HepG2 (cell line): Measurements from ENCODE around the gene NPPA. TPM values are rescaled to one million over a fixed set of nuclear protein-coding genes. Genes with fewer than 3 reads are reported as not detected.

ENCODE experiments used
- ATAC-seq: fragments of 200-7000 bp; cut with Tn5 transposase; 3 replicates; pipeline ENCODE4 v1.9.1; 2020; ENCODE audit warnings: mild to moderate bottlenecking, moderate library complexity
- BruUV-seq: library from RNA; stranded (reverse); fragments of 400-500 nt; replicated peaks from 2 replicates; lab custom pipeline; 2021; lab: Mats Ljungman, UMichigan
- CTCF ChIA-PET: fragments of 300-600 bp; formaldehyde crosslinking; extraction: SDS; loops from one replicate; lab custom pipeline; 2021; ENCODE audit warnings: low total read pairs, inconsistent platforms, low intra/inter-chr PET ratio; lab: Yijun Ruan, JAX
- POLR2A ChIA-PET: fragments of 350-600 bp; sonication (Branson Sonifier 250); formaldehyde crosslinking; loops from one replicate; lab custom pipeline; 2020; ENCODE audit warnings: antibody characterized with exemption, inconsistent platforms; lab: Yijun Ruan, JAX
- DNase-seq: peaks from one replicate; pipeline ENCODE4 v3.0.0-alpha.2; 2015; ENCODE audit warnings: low spot score
- FAIRE-seq: peaks from 3 replicates; lab custom pipeline; 2011; peaks lifted over from hg19 to GRCh38; lab: Jason Lieb, UNC
- H2AFZ ChIP-seq: one replicate; pipeline ENCODE4 v1.6.1; 2011; ENCODE audit warnings: low read length, inconsistent platforms
- H3K27ac ChIP-seq: fragments of 300-600 bp; 3 replicates; pipeline ENCODE4 v1.8.0; 2011; ENCODE audit warnings: mixed run types, mild to moderate bottlenecking, mixed read lengths, low read length, inconsistent platforms; ENCODE audit not compliant: insufficient read depth; ENCODE audit errors: extremely low read length
- H3K27me3 ChIP-seq, 2 experiments: fragments of 200-600 bp in 1 of 2; 2 replicates in 1 of 2; 3 replicates in 1 of 2; pipeline versions ENCODE4 v1.6.0 to v1.8.0; 2011; ENCODE audit warnings: low read length in 2 of 2, mild to moderate bottlenecking in 2 of 2, moderate library complexity in 2 of 2, inconsistent platforms in 1 of 2; ENCODE audit not compliant: insufficient read depth in 2 of 2, control insufficient read depth in 1 of 2
- H3K36me3 ChIP-seq, 2 experiments: fragments of 200-600 bp in 1 of 2; replicated peaks in 1 of 2; 2 replicates in 1 of 2; 3 replicates in 1 of 2; pipeline versions ENCODE4 v1.5.1 to v1.8.0; 2011; ENCODE audit warnings: low read length in 2 of 2, inconsistent platforms in 1 of 2; ENCODE audit not compliant: insufficient read depth in 2 of 2, control insufficient read depth in 1 of 2
- H3K4me1 ChIP-seq: 2 replicates; pipeline ENCODE4 v1.5.1; 2012; ENCODE audit warnings: low read length, inconsistent platforms; ENCODE audit not compliant: insufficient read depth
- H3K4me2 ChIP-seq: 2 replicates; pipeline ENCODE4 v1.6.0; 2011; ENCODE audit warnings: low read depth, low read length, inconsistent platforms
- H3K4me3 ChIP-seq, 3 experiments: fragments of 200-600 bp in 1 of 3; sonication (generic), shearing (Covaris generic) in 1 of 3; replicated peaks in 1 of 3; 2 replicates each; pipeline ENCODE4 v1.5.1; 2011 to 2016; ENCODE audit warnings: low read length in 3 of 3, inconsistent platforms in 2 of 3, low read depth in 2 of 3, mild to moderate bottlenecking in 2 of 3, control low read depth in 1 of 3, mixed read lengths in 1 of 3; ENCODE audit not compliant: insufficient read depth in 1 of 3
- H3K79me2 ChIP-seq: one replicate; pipeline ENCODE4 v1.6.1; 2011; ENCODE audit warnings: low read length, inconsistent platforms; ENCODE audit not compliant: insufficient read depth
- H3K9ac ChIP-seq: 2 replicates; pipeline ENCODE4 v1.6.0; 2011; ENCODE audit warnings: mild to moderate bottlenecking, low read depth, low read length, inconsistent platforms; ENCODE audit not compliant: insufficient read depth
- H3K9me3 ChIP-seq: 2 replicates; pipeline ENCODE4 v1.5.1; 2012; ENCODE audit warnings: mild to moderate bottlenecking, low read length
- H4K20me1 ChIP-seq: 2 replicates; pipeline ENCODE4 v1.6.0; 2011; ENCODE audit warnings: inconsistent platforms, mild to moderate bottlenecking, low read length, moderate library complexity; ENCODE audit not compliant: insufficient read depth
- SNAI1 ChIP-seq: sonication (generic); formaldehyde crosslinking; IDR thresholded peaks from 2 replicates; pipeline ENCODE4 v1.5.0; 2020; ENCODE audit warnings: mild to moderate bottlenecking, missing genetic modification reagents, borderline replicate concordance
- WGBS: methylation state at CpG from one replicate; pipeline ENCODE4 v1.1.6; 2017; ENCODE audit warnings: low lambda C conversion rate; 5-methylcytosine and 5-hydroxymethylcytosine counted together
- in situ Hi-C: cut with HindIII; loops from 2 replicates; pipeline ENCODE4 v1.10.0; 2017; ENCODE audit warnings: low pct_unique_long_range_greater_than_20kb; ENCODE audit not compliant: extremely low pct_ligation_motif_present
- intact Hi-C: fragments of 100-400 bp; cut with micrococcal nuclease; formaldehyde crosslinking; loops from one replicate; pipeline ENCODE4 v1.10.0; 2022; ENCODE audit not compliant: unreplicated experiment
- polyA plus RNA-seq, 8 experiments: library from polyadenylated mRNA; depleted of rRNA in 3 of 8; stranded (reverse) in 7 of 8; unstranded in 1 of 8; fragments of >200 nt; fragmentation: Illumina TruSeq in 4 of 8; extraction: Trizol in 4 of 8; gene quantifications; 2 replicates each; pipeline versions ENCODE4 v1.2.1 to v1.2.3, GENCODE V29; 2011 to 2016; ENCODE audit warnings: low read depth in 4 of 8, missing spikeins in 1 of 8, mixed read lengths in 1 of 8; ENCODE audit not compliant: insufficient read depth in 1 of 8
- total RNA-seq, 5 experiments: library from RNA; depleted of rRNA; stranded (reverse); fragments of >200 nt; fragmentation: Illumina TruSeq; extraction: Trizol; gene quantifications; 2 replicates each; pipeline ENCODE4 v1.2.3, GENCODE V29; 2016; ENCODE audit warnings: low read depth in 1 of 5
- TF ChIP-seq, protein P1 (sequence below): IDR thresholded peaks from 2 replicates; pipeline ENCODE4 v1.6.1; 2018; ENCODE audit warnings: missing genetic modification reagents
- TF ChIP-seq, protein P2 (sequence below): IDR thresholded peaks from 2 replicates; pipeline ENCODE4 v1.4.0; 2020; ENCODE audit warnings: mild to moderate bottlenecking, missing genetic modification reagents

Gene NPPA
- total and polyA plus RNA-seq, 2 of the 13 experiments (the other 11 are each of a cell fraction or from before 2014, with no cell fraction given) = not detected

DNA sequence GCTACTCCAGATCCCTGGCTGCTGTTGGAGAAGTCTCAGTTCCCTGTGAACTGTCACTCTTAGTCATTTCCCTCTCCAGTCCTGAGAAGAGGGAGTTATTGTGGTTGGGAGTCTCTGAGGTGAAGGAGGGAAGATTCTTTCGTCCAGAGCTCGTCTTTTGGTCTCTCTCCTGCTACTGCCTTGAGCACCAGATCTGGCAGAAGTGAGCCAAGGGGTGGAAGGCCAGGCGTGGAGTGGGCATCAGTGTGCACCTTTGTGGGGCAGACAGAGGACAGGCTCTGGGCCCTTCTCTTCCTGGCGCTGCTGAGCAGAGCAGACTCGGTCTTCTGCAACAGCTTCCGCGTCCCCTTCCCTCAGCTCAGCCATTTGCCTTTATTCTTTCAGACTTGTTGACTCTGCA lies 22.5 kb downstream of the NPPA start:
- POLR2A ChIA-PET = interaction anchor here (1.0 kb wide), 1 partner anchor 83 kb away, joined by 3 read pairs; no protein-coding TSS in a partner anchor
- no peaks in the 10 kb centered on the region for H3K4me1 ChIP-seq
- H2AFZ ChIP-seq = no peak overlapping the region
- H3K4me3 ChIP-seq = no peak overlapping the region
- H3K36me3 ChIP-seq = peaks cover 41 to 87% of the 10 kb centered on the region in 2 experiments
- CTCF ChIA-PET = no interaction called here
- WGBS = 96% methylated on average over 7 of the region's 7 CpGs
- H3K79me2 ChIP-seq = no peaks in the 10 kb centered on the region
- no peak for FAIRE-seq
- no peak for ATAC-seq
- H3K27me3 ChIP-seq = no peaks in the 10 kb centered on the region
- H3K4me2 ChIP-seq = no peak overlapping the region
- TF ChIP-seq, protein P1, sequence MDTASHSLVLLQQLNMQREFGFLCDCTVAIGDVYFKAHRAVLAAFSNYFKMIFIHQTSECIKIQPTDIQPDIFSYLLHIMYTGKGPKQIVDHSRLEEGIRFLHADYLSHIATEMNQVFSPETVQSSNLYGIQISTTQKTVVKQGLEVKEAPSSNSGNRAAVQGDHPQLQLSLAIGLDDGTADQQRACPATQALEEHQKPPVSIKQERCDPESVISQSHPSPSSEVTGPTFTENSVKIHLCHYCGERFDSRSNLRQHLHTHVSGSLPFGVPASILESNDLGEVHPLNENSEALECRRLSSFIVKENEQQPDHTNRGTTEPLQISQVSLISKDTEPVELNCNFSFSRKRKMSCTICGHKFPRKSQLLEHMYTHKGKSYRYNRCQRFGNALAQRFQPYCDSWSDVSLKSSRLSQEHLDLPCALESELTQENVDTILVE (CRISPR knock-in tag) = no peak
- TF ChIP-seq SNAI1 (CRISPR knock-in tag) = no peak
- TF ChIP-seq, protein P2, sequence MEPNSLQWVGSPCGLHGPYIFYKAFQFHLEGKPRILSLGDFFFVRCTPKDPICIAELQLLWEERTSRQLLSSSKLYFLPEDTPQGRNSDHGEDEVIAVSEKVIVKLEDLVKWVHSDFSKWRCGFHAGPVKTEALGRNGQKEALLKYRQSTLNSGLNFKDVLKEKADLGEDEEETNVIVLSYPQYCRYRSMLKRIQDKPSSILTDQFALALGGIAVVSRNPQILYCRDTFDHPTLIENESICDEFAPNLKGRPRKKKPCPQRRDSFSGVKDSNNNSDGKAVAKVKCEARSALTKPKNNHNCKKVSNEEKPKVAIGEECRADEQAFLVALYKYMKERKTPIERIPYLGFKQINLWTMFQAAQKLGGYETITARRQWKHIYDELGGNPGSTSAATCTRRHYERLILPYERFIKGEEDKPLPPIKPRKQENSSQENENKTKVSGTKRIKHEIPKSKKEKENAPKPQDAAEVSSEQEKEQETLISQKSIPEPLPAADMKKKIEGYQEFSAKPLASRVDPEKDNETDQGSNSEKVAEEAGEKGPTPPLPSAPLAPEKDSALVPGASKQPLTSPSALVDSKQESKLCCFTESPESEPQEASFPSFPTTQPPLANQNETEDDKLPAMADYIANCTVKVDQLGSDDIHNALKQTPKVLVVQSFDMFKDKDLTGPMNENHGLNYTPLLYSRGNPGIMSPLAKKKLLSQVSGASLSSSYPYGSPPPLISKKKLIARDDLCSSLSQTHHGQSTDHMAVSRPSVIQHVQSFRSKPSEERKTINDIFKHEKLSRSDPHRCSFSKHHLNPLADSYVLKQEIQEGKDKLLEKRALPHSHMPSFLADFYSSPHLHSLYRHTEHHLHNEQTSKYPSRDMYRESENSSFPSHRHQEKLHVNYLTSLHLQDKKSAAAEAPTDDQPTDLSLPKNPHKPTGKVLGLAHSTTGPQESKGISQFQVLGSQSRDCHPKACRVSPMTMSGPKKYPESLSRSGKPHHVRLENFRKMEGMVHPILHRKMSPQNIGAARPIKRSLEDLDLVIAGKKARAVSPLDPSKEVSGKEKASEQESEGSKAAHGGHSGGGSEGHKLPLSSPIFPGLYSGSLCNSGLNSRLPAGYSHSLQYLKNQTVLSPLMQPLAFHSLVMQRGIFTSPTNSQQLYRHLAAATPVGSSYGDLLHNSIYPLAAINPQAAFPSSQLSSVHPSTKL (CRISPR knock-in tag) = no peak
- H3K9me3 ChIP-seq = no peaks in the 10 kb centered on the region
- DNase-seq = no peak
- no peak overlapping the region for H3K9ac ChIP-seq
- no TSS peak for BruUV-seq
- H3K27ac ChIP-seq = no peak overlapping the region
- in situ Hi-C loops (no loop called here), intact Hi-C loops (no loop called here)
- no peaks in the 10 kb centered on the region for H4K20me1 ChIP-seq
